Measurements from ENCODE around the gene EDA.

- TF ChIP-seq CTCF (IDR thresholded peaks at IDR 0.05), result no peak
- TF ChIP-seq POLR2AphosphoS5 (IDR thresholded peaks at IDR 0.05), result no peak
Measured at GRCh38 chrX:70088751-70089150, 472.8 kb downstream of the EDA start.
